HG03460 (cell line): Measurements from ENCODE around the gene FEM1A.
A peak's percentile ranks its signal among the peaks of the same experiment; 100 is the strongest.
"Not testable (repeated sequence)": the region's sequence is repeated elsewhere in the genome, so short reads cannot be mapped to it uniquely, and the experiment has no call there.

Experiments
- ATAC-seq: cut with Tn5 transposase; IDR thresholded peaks from one replicate; pipeline ENCODE4 v1.9.1; 2021; ENCODE audit not compliant: unreplicated experiment

FEM1A gene

GRCh38 chr19:4811328-4812131 is 20.0 kb downstream of the FEM1A start:
- ATAC-seq = no peak

GRCh38 chr19:4814625-4815425 is 23.3 kb downstream of the FEM1A start:
- ATAC-seq = no peak

DNA sequence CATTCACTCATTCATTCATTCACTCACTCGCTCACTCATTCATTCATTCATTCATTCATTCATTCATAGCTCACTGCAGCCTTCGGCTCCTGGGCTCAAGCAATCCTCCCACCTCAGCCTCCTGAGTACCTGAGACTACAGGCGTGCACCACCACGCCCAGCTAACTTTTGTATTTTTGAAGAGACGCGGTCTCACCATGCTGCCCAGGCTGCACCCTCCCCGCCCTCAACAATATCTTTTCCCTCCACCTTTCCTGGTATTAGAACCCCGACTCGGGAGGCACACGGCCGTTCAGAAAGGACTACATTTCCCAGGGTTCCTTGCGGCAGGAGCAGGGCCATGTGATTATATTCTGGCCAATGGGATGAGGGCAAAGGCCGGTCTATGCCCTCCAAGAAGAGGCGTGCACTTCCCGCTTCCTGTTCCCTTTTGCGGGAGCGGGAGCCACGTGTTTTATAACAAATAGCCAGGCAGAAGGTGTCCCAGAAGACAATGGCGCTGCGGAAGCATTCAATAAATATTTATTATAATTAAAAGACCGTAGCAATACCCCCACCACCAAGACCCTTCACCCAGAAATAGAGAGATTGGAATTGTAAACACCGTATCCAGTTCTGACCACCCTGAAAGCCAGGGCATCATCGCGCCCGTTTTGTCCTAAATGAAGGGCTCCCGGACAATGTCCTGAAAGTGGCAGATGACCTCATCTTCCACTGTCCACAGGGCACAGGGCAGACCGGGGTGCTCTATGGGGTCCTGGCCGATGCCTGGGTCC is 24.1 kb downstream of the FEM1A start:
- no peak for ATAC-seq

DNA sequence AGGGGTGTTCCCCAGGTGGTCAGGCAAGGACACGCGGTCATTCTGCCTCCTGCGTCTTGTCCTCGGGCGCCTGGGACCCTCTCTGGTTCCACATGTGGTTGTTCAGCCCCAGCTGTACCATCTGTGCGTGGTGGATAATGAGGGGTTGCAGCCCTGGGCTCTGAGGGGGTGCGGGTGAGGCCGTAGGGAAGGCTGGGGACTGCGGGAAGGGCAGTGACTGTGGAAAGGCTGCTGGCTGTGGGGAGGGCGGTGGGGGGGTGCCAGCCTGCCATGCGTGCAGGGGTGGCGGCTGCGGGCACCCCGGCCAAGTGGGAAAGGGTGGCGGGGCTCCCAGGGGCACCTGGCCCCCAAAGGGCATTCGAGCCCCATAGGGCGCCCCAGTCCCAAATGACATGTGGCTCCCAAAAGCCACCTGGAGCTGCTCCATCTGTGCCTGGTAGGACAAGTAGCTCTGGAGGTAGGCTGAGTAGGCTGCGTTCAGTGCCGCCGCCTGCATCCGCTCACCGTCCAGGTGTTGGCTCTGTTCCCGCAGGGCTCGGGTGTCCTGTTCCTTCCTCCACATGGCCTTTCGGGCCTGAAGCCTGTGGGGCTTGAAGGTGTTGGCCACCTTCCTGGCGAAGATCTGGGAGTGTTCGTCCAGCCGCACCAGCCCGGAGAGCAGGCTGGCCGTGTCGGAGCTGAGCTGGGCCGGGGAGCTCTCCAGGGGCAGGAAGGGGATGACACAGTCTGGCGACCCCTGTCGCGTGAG is 24.8 kb downstream of the FEM1A start:
- no peak for ATAC-seq

DNA sequence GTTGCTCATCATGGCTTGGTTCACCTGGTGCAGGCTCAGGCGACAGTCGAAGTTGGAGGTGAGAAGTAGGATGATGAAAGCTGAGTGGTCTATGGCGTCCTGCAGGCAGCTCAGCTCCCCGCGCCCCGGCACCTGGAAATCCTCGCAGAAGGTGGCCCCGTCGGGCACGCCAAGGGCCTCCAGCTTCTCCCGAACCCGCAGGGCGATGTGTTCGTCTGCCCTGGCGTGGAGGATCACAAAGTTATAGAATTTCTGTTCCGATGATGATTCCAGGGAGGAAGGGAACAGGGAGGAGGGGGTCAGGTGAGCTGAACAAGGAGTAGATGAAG is 25.4 kb downstream of the FEM1A start:
- no peak for ATAC-seq

DNA sequence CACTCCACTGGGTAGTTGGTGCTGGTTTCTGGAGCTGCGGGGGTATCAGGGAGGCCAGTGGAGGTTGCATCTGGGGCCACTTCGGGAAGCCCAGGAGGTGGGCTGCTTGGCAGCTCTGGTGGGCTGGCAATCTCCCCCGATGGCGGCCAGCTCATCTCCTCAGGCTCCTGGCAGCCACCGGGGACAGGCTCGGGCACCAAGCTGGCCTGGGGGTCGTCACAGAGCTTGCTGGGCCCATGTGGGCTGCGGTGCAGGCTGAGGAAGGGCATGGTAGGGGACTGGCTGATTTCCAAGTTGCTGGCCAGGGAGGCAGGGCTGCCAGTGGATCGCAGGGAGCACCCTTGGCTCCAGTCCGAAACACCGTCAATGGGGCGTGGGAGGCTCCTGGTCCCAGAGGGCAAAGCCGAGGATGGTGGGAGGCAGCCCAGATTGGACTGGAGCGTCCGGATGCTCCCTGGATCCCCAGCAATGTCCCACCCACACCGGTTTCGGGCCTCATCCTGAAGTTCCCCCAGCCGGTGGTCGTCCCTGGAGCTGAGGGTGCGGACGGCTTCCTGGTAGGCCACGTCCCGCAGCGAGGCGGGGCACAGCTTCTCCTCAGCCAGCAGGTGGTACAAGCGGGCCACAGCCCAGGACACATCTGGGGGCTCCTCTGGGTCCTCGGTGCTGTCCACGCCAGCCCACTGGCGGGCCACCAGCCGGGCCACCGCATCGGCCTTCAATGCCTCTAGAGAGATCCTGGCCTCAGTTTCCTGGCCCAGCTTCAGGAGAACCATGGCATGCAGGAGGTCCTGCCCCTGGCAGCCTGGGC is 26.1 kb downstream of the FEM1A start:
- no peak for ATAC-seq

DNA sequence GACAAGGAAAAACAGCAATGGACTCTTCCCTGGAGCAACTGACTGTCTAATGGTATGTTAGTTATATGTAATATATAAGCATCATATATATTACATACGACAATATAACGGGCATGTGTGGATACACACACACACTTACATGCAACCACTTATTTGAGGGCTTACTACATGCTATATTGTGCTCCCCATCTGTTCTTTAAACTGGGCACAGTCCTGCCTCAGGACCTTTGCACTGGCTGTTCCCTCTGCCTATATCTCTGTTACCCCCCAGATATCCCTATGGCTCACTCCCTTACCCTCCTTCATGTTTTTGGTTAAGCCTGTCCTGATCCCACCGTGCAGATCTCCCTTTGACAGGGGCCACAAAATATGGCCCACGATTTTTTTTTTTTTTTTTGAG is 29.7 kb downstream of the FEM1A start:
- no peak for ATAC-seq

DNA sequence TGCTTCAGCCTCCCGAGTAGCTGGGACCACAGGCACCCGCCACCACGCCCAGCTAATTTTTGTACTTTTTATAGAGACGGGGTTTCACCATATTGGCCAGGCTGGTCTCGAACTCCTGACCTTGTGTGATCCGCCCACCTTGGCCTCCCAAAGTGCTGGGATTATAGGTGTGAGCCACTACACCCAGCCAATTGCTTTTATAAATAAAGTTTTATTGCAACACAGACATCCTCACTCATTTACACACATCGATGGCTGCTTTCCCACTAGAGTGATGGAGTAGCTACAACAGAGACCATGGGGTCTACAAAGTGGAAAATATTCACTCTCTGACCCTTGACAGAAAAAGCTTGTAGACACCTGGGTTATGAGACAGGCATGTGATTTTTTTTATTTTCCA is 30.8 kb downstream of the FEM1A start:
- not testable (repeated sequence) for ATAC-seq

- ATAC-seq = no peak
Measured at GRCh38 chr19:4823577-4823976, 32.0 kb downstream of the FEM1A start.

DNA sequence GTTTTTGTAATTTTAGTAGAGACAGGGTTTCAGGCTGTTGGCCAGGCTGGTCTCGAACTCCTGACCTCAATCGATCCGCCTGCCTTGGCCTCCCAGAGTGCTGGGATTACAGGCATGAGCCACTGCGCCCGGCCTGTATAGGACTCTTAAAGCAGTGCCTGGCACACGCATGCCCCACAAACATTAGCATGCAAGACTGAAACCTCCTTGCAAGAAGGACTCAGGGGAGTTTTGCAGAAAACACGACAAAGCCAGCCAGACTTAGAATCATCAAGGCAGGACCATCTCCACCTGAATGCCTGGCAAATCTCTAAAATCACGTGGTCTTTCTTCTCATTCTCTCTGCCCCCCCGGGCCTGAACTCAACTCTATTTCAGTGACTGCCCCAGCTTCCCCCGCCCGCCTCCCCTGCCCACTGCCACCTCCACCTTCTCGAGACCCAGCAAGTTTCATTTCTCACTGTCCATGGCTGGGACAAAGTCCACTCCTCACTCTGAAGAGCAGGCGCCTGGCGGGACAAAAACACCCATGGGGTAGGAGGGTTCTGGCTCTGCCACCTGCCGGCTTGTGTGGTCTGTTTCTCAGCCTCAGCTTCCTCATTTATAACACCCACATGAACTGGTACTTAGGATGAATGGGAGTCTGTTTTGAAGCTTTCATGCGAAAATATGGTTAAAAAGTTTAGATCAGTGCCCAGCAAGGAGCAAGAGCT is 37.6 kb downstream of the FEM1A start:
- no peak for ATAC-seq

DNA sequence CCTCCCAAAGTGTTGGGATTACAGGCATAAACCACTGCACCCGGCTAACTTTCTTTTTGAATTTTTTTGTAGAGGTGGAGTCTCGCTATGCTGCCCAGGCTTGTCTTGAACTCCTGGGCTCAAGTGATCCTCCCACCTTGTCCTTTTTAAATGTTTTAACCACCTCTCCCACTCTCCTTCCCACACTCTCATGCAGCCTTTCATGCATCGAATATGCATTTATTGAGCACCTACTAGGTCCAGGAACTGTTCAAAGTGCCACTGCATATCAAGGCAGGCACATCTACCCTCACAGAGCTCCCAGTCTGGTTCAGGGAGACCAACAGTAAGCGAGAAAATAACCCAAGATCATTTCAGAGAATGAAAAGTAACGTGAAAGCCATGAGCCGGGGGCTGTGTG is 38.8 kb downstream of the FEM1A start:
- no peak for ATAC-seq

GRCh38 chr19:4830768-4831265 is 39.3 kb downstream of the FEM1A start:
- no peak for ATAC-seq

- ATAC-seq = peak; percentile 75
Measured at GRCh38 chr19:4831304-4831978, 39.9 kb downstream of the FEM1A start, which contains the start of gene TICAM1. TICAM1 (minus strand) TSS chr19:4831712; CDS start chr19:4818377, 13,335 bp downstream.

- ATAC-seq = not testable (repeated sequence)
Measured at GRCh38 chr19:4831979-4832340, 40.4 kb downstream of the FEM1A start.

GRCh38 chr19:4832776-4833175 is 41.2 kb downstream of the FEM1A start:
- no peak for ATAC-seq

DNA sequence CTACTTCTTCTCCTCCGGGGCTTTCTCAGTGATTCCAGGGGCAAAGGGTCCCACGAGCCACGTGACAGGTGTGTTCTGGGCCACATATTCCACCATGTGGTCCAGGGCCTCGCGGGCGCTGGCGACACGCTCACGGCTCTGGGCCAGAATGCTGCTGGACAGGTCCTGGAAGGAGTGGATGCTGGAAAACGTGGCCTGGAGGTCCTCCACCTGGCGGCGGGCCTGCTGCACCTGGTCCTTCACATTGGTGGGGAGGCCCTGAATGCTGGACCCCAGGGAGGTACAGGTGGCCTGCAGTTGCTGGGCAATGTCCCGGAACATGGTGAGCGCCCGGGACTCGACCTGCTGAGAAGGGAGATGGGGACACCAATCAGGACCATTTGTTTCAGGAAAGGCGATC is 47.7 kb downstream of the FEM1A start:
- ATAC-seq = no peak

GRCh38 chr19:4843647-4843965 is 52.1 kb downstream of the FEM1A start:
- no peak for ATAC-seq

DNA sequence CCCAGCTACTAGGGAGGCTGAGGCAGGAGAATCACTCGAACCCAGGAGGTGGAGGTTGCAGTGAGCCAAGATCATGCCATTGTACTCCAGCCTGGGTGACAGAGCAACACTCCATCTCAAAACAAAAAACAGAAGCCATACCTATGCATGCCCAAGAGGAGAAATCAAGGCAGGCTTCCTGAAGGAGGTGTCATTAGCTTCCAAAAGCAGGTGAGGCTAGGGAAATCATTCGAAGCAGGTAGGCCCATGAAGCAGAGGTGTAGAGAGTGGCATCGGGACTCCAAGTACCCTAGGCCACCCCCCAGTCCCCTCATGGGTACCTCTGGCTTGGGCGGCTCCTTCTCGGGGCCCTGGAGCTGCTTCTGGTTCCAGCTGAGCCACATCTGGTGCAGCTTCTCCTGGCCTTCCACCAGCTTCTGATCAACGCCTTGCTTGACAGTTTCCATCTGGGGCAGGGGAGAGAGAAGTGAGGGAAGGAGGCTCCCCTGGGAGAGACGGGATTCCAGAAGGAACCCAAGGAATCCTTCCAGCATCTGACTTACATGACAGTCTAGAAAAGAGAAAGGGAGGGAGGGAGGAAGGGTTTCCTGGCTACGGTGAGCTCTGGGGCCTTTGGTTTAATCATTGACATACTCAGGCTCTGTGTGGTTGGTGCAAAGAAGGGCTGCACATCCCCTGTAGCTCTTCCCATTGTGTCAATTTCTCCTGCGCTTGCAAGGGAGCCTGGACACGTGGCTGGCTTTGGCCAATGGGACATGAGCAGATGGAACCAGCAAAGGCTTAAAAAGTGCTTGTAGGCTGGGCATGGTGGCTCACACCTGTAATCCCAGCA is 53.0 kb downstream of the FEM1A start:
- ATAC-seq = no peak
